Activated CD8-positive, alpha-beta memory T cell treated with anti-CD3 and anti-CD28 coated beads, Interleukin-2, amount 50 U/mL, for 48 hours (primary cell): ENCODE measurements around the gene LARGE1.

Experiments
- DNase-seq: peaks from one replicate; pipeline ENCODE4 v3.0.0-alpha.2; 2020

The LARGE1 gene

DNA sequence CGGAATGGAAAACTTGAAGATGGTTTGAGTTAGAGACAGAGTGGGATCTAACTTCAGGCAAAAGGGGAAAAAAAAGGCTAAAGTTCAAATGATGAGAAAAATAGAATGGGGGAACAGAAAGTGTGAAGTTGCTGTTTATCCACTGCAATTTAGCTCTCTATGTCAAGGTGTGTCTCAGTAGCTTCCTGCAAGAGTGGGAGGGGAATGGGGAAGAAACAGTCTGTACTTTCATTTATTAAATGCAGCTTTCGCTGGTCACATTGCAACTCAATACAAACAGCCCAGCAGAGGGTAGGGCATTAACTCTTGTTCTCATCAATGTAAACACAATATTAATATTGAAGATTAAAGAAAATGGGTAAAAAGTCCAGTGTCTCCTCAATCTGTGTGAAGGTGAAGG, 647.4 kb downstream of the LARGE1 start:
- no peak for DNase-seq

- DNase-seq, result no peak
These were observed 648.1 kb downstream of the LARGE1 start for GRCh38 chr22:33272180-33272579.

GRCh38 chr22:33271390-33272161, 648.7 kb downstream of the LARGE1 start:
- DNase-seq, result no peak

- DNase-seq, result no peak
These were observed 649.7 kb downstream of the LARGE1 start for GRCh38 chr22:33270596-33270995.

DNA sequence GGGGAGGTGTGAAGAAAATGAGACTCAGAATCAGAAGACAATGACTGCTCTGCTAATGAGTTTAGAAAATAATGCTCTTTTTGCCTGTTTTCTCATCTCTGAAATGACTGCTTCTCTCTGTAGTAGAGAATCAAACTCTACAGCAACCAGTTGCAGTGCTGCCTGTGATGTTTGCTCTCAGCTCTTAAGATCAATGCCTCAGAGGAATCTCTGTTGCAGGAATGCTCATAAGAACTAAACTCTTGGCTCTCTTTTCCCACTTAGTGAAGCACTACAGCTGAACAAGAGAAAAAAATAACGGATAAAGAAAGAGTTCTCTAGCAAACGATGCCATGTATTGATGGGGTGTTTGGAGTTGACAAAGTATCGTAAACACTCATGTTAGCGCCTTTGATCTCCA, 658.6 kb downstream of the LARGE1 start:
- DNase-seq, result no peak

GRCh38 chr22:33260498-33260897, 659.8 kb downstream of the LARGE1 start:
- no peak for DNase-seq

DNA sequence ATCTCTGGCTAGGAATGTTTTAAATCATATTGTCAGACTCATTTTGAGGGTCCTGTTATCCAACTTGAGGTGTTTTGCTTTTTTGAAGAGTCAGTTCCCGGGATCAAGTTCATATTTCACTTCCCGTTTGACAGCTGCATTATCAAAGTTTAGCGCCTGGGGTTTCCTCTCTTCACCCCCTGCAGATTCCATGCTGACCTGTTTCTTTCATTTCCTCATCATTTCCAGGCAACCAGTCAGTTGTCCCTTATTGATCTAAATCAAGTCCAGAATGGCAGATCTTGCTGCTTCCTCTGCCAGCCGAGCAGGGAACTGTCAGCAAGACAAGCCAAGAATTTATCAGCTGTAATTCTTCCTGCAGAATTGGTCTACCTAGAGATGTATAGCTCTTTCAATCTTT, 664.5 kb downstream of the LARGE1 start:
- no peak for DNase-seq

DNA sequence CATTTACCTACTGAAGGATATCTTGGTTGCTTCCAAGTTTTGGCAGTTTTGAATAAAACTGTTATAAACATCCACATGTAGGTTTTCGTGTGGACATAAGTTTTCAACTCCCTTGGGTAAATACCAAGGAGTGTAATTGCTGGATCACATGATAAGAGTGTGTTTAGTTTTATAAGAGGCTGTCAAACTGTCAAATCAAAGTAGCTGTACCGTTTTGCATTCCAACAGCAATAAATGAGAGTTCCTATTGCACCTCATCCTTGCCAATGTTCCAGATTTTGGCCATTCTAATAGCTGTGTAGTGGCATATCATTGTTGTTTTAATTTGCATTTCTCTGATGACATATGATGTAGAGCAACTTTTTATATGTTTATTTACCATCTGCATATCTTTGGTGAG, 671.3 kb downstream of the LARGE1 start:
- DNase-seq, result no peak

DNA sequence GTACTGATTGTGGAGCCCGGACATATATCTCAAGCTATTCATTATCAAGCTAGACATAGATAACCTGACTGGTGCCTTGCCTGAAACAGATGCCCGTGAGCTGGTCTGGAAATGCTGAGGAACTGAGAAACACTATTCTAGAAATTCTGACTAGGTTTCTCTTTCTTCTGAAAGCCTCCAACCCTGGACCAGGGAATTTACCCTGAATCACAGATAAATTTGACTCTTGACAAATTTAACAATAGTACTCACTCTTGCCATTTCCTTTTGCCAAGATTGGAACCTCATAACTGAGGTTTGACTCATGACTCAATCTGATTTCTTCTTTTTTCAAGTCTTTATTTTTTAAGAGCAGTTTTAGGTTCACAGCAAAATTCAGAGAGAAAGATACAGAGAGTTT, 672.5 kb downstream of the LARGE1 start:
- DNase-seq, result no peak

DNA sequence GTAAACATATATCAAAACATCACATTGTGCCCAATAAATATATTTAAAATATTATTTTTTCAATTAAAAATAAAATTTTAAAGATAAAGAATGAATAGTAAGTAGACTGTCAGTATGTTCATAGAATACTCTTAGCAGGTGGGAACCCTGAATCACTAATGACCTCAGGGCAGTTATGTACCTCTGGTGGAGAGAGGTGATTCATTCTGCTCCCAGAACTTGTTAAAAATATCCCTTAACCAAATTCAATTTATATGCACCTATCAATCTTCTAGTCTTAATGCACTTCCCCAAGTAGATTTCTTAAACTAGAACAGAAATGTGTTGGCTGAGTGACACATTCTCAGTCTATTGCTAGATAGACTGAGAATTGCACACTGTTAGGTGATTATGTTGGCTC, 678.2 kb downstream of the LARGE1 start:
- no peak for DNase-seq

GRCh38 chr22:33240888-33241475, 679.3 kb downstream of the LARGE1 start:
- no peak for DNase-seq

DNA sequence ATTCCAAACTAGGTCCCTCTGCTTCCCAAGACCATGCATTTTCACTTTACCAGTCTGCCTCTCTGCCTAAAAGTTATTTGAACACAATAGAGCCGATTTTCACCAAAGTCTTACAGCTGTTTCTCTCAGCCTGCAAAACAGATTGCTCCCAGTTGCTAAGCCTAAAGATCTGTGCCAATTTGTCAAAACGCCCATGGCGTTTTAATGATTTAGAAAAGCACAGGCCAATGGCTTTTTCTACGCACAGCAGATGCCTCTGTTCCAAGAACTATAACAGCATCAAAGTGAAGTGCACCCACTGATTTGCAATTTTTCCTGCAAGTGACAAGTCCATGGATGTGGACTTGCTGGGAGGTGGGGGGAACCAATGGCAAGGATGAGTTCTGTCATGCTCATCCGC, 688.2 kb downstream of the LARGE1 start:
- DNase-seq, result no peak

- no peak for DNase-seq
These were observed 692.5 kb downstream of the LARGE1 start for GRCh38 chr22:33227791-33228190.

DNA sequence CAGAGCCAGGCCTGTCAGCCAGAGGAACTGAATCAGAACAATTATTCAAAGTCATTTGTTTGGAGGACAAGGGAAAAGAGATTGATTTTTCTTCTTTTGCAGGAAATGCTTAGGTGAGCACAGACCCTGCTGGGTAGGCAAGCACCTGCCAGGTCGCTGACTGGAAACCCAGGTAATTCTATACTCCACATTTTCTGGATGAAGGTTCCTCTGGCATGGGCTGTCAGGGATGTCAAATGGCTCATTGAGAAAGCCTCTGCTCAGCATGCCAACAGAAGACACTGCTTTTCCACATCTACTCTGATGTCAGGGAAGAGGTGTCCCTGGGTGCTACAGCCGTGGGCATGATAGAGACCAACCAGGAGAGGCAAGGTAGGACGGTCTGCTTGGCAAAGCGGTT, 695.4 kb downstream of the LARGE1 start:
- no peak for DNase-seq
